ENCODE results near the gene SLC16A14. TPM values are rescaled to one million over a fixed set of nuclear protein-coding genes. Genes with fewer than 3 reads are reported as not detected.

The SLC16A14 gene
- total RNA-seq, 1 donor = under 0.01 TPM

- no peaks in the 10 kb centered on the region for H4K20me1 ChIP-seq (ENCODE audit: insufficient read depth, low read length)
- H3K27me3 ChIP-seq (ENCODE audit: insufficient read depth, low read length) = no peaks in the 10 kb centered on the region
- H3K9me3 ChIP-seq (ENCODE audit: low read depth, low read length) = no peaks in the 10 kb centered on the region
- TF ChIP-seq CTCF (IDR thresholded peaks at IDR 0.05; ENCODE audit: extremely low read depth, low read depth, low read length) = no peak
- no peak overlapping the region for H3K27ac ChIP-seq (ENCODE audit: low read depth, low read length)
- no peak overlapping the region for H3K4me2 ChIP-seq (ENCODE audit: insufficient read depth, low read length)
- no peaks in the 10 kb centered on the region for H3K79me2 ChIP-seq (ENCODE audit: insufficient read depth, low read length)
- DNase-seq (ENCODE audit: insufficient read length, low spot score, missing footprints) = no peak
- H2AFZ ChIP-seq (ENCODE audit: low read length) = no peak overlapping the region
- no peaks in the 10 kb centered on the region for H3K36me3 ChIP-seq (ENCODE audit: insufficient read depth, low read length)
- no peak overlapping the region for H3K4me3 ChIP-seq (ENCODE audit: insufficient read depth, low read length)
- no peaks in the 10 kb centered on the region for H3K4me1 ChIP-seq (ENCODE audit: insufficient read depth, low read length)
These were observed 25.7 kb downstream of the SLC16A14 start for GRCh38 chr2:230043025-230043424.

- H3K27me3 ChIP-seq (ENCODE audit: insufficient read depth, low read length) = no peaks in the 10 kb centered on the region
- no peak overlapping the region for H3K4me2 ChIP-seq (ENCODE audit: insufficient read depth, low read length)
- no peaks in the 10 kb centered on the region for H3K4me1 ChIP-seq (ENCODE audit: insufficient read depth, low read length)
- H4K20me1 ChIP-seq (ENCODE audit: insufficient read depth, low read length) = no peaks in the 10 kb centered on the region
- no peak overlapping the region for H3K4me3 ChIP-seq (ENCODE audit: insufficient read depth, low read length)
- no peak for TF ChIP-seq CTCF (IDR thresholded peaks at IDR 0.05; ENCODE audit: extremely low read depth, low read depth, low read length)
- no peak overlapping the region for H3K27ac ChIP-seq (ENCODE audit: low read depth, low read length)
- peak; percentile 67 for DNase-seq (ENCODE audit: insufficient read length, low spot score, missing footprints)
- no peak overlapping the region for H2AFZ ChIP-seq (ENCODE audit: low read length)
- H3K9me3 ChIP-seq (ENCODE audit: low read depth, low read length) = no peaks in the 10 kb centered on the region
- no peaks in the 10 kb centered on the region for H3K36me3 ChIP-seq (ENCODE audit: insufficient read depth, low read length)
- no peaks in the 10 kb centered on the region for H3K79me2 ChIP-seq (ENCODE audit: insufficient read depth, low read length)
These were observed 26.5 kb downstream of the SLC16A14 start for GRCh38 chr2:230042195-230042594.

GRCh38 chr2:230023313-230023712 is 45.4 kb downstream of the SLC16A14 start:
- TF ChIP-seq CTCF (IDR thresholded peaks at IDR 0.05; ENCODE audit: extremely low read depth, low read depth, low read length) = no peak
- Histone ChIP-seq H2AFZ (ENCODE audit: low read length) (no peak overlapping the region), H3K4me1 (ENCODE audit: insufficient read depth, low read length) (no peaks in the 10 kb centered on the region)

GRCh38 chr2:230019742-230020141 is 49.0 kb downstream of the SLC16A14 start:
- H3K27ac ChIP-seq (ENCODE audit: low read depth, low read length) = no peak overlapping the region
- no peaks in the 10 kb centered on the region for H3K27me3 ChIP-seq (ENCODE audit: insufficient read depth, low read length)
- no peaks in the 10 kb centered on the region for H3K79me2 ChIP-seq (ENCODE audit: insufficient read depth, low read length)
- no peaks in the 10 kb centered on the region for H3K36me3 ChIP-seq (ENCODE audit: insufficient read depth, low read length)
- no peaks in the 10 kb centered on the region for H3K4me1 ChIP-seq (ENCODE audit: insufficient read depth, low read length)
- no peaks in the 10 kb centered on the region for H4K20me1 ChIP-seq (ENCODE audit: insufficient read depth, low read length)
- H3K9me3 ChIP-seq (ENCODE audit: low read depth, low read length) = no peaks in the 10 kb centered on the region
- H2AFZ ChIP-seq (ENCODE audit: low read length) = no peak overlapping the region
- DNase-seq (ENCODE audit: insufficient read length, low spot score, missing footprints) = no peak
- TF ChIP-seq CTCF (IDR thresholded peaks at IDR 0.05; ENCODE audit: extremely low read depth, low read depth, low read length) = no peak
- no peak overlapping the region for H3K4me2 ChIP-seq (ENCODE audit: insufficient read depth, low read length)
- no peak overlapping the region for H3K4me3 ChIP-seq (ENCODE audit: insufficient read depth, low read length)

More at GRCh38 chr2:230023313-230023712, 45.4 kb downstream of the SLC16A14 start:
- Histone ChIP-seq H3K36me3 (ENCODE audit: insufficient read depth, low read length) (no peaks in the 10 kb centered on the region), H3K9me3 (ENCODE audit: low read depth, low read length) (no peaks in the 10 kb centered on the region), H3K27me3 (ENCODE audit: insufficient read depth, low read length) (no peaks in the 10 kb centered on the region), H3K79me2 (ENCODE audit: insufficient read depth, low read length) (no peaks in the 10 kb centered on the region), H4K20me1 (ENCODE audit: insufficient read depth, low read length) (no peaks in the 10 kb centered on the region), H3K4me2 (ENCODE audit: insufficient read depth, low read length) (no peak overlapping the region), H3K27ac (ENCODE audit: low read depth, low read length) (no peak overlapping the region), H3K4me3 (ENCODE audit: insufficient read depth, low read length) (no peak overlapping the region)
- no peak for DNase-seq (ENCODE audit: insufficient read length, low spot score, missing footprints)

Data from osteoblast (primary cell).